ENCODE measurements around the gene CDK14.
"Not testable (repeated sequence)": the region's sequence is repeated elsewhere in the genome, so short reads cannot be mapped to it uniquely, and the experiment has no call there.

Gene CDK14

DNA sequence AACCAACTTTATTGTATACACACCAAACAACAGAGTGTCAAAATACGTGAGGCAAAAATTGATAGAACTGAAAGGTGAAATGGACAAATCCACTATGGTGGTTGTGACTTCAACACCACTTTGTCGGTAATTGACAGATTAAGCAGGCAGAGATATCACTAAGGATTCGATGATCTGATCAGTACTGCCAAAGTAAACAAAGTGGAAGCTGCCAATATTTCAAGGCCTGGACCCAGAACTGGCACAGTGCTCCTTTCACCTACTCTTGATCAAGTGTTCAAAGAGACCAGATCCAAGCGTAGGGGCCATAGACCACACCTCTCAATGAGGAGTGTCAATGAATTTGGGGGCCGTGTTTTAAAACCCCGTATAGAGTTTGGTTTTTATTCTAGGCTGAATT, 167.0 kb downstream of the CDK14 start:
- Mint-ChIP-seq H3K4me3 (no peak overlapping the region), H3K27ac (peak overlapping the region in 1 of 3 experiments; percentile 4), H3K27me3 (ENCODE audit: low read depth) (no peaks in the 10 kb centered on the region), H3K9me3 (no peaks in the 10 kb centered on the region), H3K4me1 (peaks cover 61% of the 10 kb centered on the region), H3K36me3 (ENCODE audit: low read depth) (no peaks in the 10 kb centered on the region)
- TF ChIP-seq, protein P1, sequence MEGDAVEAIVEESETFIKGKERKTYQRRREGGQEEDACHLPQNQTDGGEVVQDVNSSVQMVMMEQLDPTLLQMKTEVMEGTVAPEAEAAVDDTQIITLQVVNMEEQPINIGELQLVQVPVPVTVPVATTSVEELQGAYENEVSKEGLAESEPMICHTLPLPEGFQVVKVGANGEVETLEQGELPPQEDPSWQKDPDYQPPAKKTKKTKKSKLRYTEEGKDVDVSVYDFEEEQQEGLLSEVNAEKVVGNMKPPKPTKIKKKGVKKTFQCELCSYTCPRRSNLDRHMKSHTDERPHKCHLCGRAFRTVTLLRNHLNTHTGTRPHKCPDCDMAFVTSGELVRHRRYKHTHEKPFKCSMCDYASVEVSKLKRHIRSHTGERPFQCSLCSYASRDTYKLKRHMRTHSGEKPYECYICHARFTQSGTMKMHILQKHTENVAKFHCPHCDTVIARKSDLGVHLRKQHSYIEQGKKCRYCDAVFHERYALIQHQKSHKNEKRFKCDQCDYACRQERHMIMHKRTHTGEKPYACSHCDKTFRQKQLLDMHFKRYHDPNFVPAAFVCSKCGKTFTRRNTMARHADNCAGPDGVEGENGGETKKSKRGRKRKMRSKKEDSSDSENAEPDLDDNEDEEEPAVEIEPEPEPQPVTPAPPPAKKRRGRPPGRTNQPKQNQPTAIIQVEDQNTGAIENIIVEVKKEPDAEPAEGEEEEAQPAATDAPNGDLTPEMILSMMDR (IDR thresholded peaks at IDR 0.05; ENCODE audit: unreplicated experiment in 3 of 3) = no peak

DNA sequence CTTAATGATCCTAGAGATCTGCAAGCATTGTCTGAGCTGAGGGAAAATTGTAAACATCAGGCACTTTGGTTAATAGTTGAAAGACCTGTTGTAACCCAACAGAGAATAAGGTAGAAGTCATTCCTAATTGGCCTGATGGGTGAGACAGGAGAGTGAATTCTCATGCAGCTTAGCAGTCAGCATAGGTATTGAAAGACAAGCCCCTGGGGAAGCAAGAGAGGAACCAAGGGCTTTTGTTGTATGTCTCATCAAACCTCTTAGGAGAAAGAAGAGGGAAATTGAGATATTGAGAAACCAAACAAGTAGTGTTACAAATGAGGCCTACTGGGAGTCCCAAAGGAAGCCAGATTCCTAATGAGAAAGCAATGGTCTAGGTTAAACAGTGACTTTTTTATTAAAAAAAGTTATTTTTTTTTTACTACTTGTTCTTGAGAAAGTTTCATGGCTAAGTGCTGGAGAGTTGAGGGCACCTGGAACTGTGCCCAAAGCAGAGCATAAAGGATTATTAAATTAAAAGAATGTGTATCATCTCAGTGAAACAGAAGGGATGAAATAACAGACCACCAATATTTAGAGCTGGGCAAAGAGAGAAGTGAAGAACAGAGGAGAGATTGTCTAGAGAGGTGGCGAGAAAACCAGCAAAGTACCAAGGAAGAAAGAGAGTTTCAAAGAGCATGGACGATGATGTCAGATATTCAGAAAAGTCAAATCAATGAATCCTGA, 168.9 kb downstream of the CDK14 start:
- Mint-ChIP-seq H3K4me1 (peaks cover 68% of the 10 kb centered on the region), H3K27ac (peak overlapping the region; percentile 93 to 99 (median 97)), H3K4me3 (no peak overlapping the region), H3K36me3 (ENCODE audit: low read depth) (no peaks in the 10 kb centered on the region), H3K27me3 (ENCODE audit: low read depth) (no peaks in the 10 kb centered on the region), H3K9me3 (no peaks in the 10 kb centered on the region)
- TF ChIP-seq, protein P1 (IDR thresholded peaks at IDR 0.05; ENCODE audit: unreplicated experiment in 3 of 3) = no peak

DNA sequence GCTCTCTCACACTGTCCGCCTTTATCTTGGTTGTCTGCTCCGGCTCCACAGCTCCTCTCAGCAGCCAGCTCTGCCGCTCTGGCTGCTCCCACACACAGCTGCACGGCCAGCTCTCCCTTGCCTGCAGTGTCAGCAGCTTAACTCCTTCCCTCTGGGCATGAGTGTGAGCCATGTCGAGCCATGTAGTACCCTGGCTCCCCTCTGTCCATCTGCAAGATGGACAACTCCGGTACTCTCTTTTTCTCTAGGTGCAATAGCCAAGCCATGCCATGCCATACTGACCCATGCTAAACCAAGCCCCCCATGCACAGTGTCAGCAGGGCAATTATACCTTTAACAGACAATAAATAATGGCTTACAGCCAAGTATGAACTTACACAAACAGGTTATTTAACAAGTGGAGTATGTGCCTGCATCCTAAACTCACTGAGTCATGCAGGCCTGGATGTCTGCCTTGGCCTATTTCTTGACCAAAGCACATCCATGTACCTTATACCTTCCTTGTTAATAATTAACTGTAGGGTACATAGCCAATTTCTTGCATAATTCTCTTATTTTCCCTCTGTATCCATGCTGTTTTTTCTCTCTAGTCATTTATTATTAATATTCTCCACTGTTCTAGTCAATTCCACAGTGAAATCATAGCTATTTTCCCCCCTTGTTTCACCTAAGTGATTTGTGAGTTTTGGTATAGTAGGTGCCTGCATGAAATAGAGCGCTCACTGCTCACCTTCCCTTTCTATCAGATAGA, 170.9 kb downstream of the CDK14 start:
- Mint-ChIP-seq H3K27ac (peak overlapping the region; percentile 93 to 99 (median 97)), H3K27me3 (ENCODE audit: low read depth) (no peaks in the 10 kb centered on the region), H3K4me3 (peak overlapping the region; percentile 67 to 74 (median 72)), H3K36me3 (ENCODE audit: low read depth) (peaks cover 12% of the 10 kb centered on the region), H3K9me3 (no peaks in the 10 kb centered on the region), H3K4me1 (peaks cover 67% of the 10 kb centered on the region)
- TF ChIP-seq, protein P1 (IDR thresholded peaks at IDR 0.05; ENCODE audit: unreplicated experiment in 3 of 3) = no peak

DNA sequence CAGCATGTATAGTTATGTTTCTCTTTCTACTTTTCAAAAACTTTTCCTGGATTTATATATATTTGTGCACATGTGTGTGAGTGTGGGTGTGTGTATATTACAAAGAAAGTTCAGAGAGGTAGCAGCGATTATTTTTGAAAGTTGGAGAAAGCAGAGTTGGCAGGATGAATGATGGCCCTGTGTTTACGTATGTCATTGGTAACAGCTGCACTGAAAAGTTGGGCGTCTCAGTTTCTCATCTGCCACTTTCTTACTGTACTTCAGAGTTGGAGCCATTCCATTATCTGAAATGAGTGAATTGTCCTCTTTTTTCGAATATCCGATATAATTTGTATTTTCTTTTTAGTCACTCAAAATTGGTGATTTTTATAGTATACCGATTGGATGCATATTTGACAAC, 172.2 kb downstream of the CDK14 start:
- TF ChIP-seq, protein P1 (IDR thresholded peaks at IDR 0.05; ENCODE audit: unreplicated experiment in 3 of 3) = no peak
- Mint-ChIP-seq H3K27ac (peak overlapping the region; percentile 93 to 99 (median 97)), H3K4me1 (peaks cover 72% of the 10 kb centered on the region), H3K36me3 (ENCODE audit: low read depth) (peaks cover 17% of the 10 kb centered on the region), H3K27me3 (ENCODE audit: low read depth) (no peaks in the 10 kb centered on the region), H3K9me3 (no peaks in the 10 kb centered on the region), H3K4me3 (no peak overlapping the region)

DNA sequence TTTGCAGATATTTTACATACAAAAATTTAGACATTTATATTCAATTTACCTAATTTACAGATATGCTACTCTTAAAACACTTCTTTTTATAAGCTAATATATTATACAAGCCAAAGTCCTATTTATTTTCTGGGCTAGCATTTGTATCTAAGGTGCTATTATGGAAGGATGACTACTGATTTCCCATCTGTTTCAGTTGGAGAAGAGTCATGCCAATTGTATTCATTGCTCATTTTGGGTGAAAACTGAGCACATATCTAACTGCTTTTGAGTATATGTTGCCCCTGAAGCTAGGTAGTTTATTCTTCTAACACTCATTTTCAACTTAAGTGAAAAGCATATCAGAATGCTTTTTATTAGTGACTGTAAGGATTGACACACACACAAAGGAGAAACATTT, 172.9 kb downstream of the CDK14 start:
- TF ChIP-seq, protein P1 (IDR thresholded peaks at IDR 0.05; ENCODE audit: unreplicated experiment in 3 of 3) = no peak
- peak overlapping the region; percentile 51 to 93 (median 58) for H3K27ac Mint-ChIP-seq
- peaks cover 71% of the 10 kb centered on the region for H3K4me1 Mint-ChIP-seq
- no peak overlapping the region for H3K4me3 Mint-ChIP-seq
- no peaks in the 10 kb centered on the region for H3K9me3 Mint-ChIP-seq
- H3K27me3 Mint-ChIP-seq (ENCODE audit: low read depth) = no peaks in the 10 kb centered on the region
- H3K36me3 Mint-ChIP-seq (ENCODE audit: low read depth) = peaks cover 17% of the 10 kb centered on the region

DNA sequence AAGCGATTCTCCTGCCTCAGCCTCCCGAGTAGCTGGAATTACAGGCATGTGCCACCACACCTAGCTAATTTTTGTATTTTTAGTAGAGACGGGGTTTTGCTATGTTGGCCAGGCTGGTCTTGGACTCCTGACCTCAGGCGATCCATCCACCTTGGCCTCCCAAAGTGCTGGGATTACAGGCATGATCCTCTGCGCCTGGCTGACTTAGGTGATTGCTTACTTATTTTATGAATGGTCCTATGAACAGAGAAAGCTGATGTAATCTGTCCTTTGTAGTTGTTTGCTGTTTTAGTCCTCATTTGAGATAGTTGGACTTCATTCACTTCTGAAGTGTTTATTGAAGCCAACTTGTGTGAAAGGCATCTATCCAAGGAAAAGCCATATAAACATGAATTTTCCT, 173.4 kb downstream of the CDK14 start:
- not testable (repeated sequence) for H3K9me3 Mint-ChIP-seq
- peaks cover 17% of the 10 kb centered on the region for H3K36me3 Mint-ChIP-seq (ENCODE audit: low read depth)

More for the DNA sequence above, 173.4 kb downstream of the CDK14 start:
- H3K4me3 Mint-ChIP-seq; H3K27me3 Mint-ChIP-seq (ENCODE audit: low read depth): not testable (repeated sequence)
- H3K27ac Mint-ChIP-seq = peak overlapping the region; percentile 51 to 93 (median 58)
- peaks cover 67% of the 10 kb centered on the region for H3K4me1 Mint-ChIP-seq

All from nephron (organoid).